Activated naive CD8-positive, alpha-beta T cell treated with anti-CD3 and anti-CD28 coated beads for 36 hours (primary cell): ENCODE data around the gene FMNL3. TPM values are rescaled to one million over a fixed set of nuclear protein-coding genes. Genes with fewer than 3 reads are reported as not detected.
"Not testable (repeated sequence)": the region's sequence is repeated elsewhere in the genome, so short reads cannot be mapped to it uniquely, and the experiment has no call there.

Experiments
- DNase-seq: peaks from one replicate; pipeline ENCODE4 v3.0.0; 2021
- H3K27ac Mint-ChIP-seq: one replicate; pipeline ENCODE4 v1.8.0; 2022; ENCODE audit warnings: mild to moderate bottlenecking, moderate library complexity, mixed read lengths
- H3K27me3 Mint-ChIP-seq: one replicate; pipeline ENCODE4 v1.8.0; 2022; ENCODE audit warnings: mild to moderate bottlenecking, mixed read lengths
- H3K36me3 Mint-ChIP-seq: one replicate; pipeline ENCODE4 v1.8.0; 2021; ENCODE audit warnings: mild to moderate bottlenecking, mixed read lengths
- H3K4me1 Mint-ChIP-seq: one replicate; pipeline ENCODE4 v1.8.0; 2021; ENCODE audit warnings: mixed read lengths
- H3K4me3 Mint-ChIP-seq: one replicate; pipeline ENCODE4 v1.8.0; 2022; ENCODE audit warnings: mild to moderate bottlenecking, moderate library complexity, mixed read lengths
- H3K9me3 Mint-ChIP-seq: one replicate; pipeline ENCODE4 v1.8.0; 2022; ENCODE audit warnings: mixed read lengths
- total RNA-seq, 2 experiments: library from RNA; stranded (reverse); gene quantifications; one replicate each; pipeline ENCODE4 v1.2.3, GENCODE V29; 2021

The FMNL3 gene
- total RNA-seq, 2 experiments from 2014 or later, result 20.3 to 22.3 TPM

GRCh38 chr12:49733219-49734017 is 26.2 kb upstream of the FMNL3 start:
- Mint-ChIP-seq H3K27me3 (no peaks in the 10 kb centered on the region), H3K27ac (no peak overlapping the region), H3K36me3 (peaks cover 4% of the 10 kb centered on the region), H3K9me3 (peaks cover 4% of the 10 kb centered on the region), H3K4me3 (no peak overlapping the region), H3K4me1 (no peaks in the 10 kb centered on the region)
- no peak for DNase-seq

DNA sequence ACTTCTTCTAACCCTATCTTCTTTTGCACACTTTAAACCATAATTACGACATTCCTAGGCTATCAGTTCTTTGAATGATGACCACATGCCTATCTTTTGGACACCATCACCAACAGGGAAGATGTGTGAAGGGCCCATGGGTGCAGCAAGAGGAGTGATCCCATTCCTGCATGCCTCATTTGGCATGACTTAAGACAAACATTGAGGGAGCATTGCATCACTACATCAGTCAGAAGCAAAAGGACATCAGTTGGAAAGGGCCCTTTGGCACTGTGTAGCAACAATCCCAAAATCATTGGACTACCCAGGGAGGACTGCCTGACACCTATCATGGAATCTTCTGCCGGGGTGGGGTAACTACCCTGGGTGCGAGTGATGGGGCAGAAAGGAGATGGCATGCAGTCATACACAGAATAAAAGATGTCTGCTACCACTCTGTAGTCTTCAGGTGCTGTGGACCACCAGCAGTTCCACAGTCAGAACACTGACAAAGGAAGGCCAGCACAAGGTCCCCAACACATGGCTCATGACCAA is 23.4 kb upstream of the FMNL3 start:
- Mint-ChIP-seq H3K27me3 (peaks cover under 1% of the 10 kb centered on the region), H3K36me3 (peaks cover 4% of the 10 kb centered on the region), H3K4me1 (no peaks in the 10 kb centered on the region), H3K27ac (no peak overlapping the region), H3K4me3 (no peak overlapping the region), H3K9me3 (peaks cover 4% of the 10 kb centered on the region)
- no peak for DNase-seq

DNA sequence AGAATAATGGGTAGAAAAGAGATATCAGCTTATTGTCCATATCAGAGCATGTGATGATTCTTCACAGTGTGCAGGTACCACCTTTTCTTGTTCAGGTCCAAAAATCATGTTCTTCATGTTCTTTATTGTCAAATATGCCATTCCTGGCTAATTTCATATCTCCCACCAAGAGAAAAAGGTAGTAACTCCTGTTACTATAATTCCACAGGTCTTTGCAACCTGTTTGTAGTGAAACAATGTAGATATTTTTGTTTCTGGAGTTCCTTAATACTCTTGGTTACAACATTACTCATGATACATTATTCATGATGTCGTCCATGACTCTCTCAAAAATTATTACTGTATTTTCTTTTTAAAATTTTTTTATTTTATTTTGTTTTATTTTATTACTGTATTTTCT is 22.8 kb upstream of the FMNL3 start:
- H3K27ac Mint-ChIP-seq, result no peak overlapping the region
- no peaks in the 10 kb centered on the region for H3K4me1 Mint-ChIP-seq
- H3K9me3 Mint-ChIP-seq, result peaks cover 3% of the 10 kb centered on the region
- peaks cover 3% of the 10 kb centered on the region for H3K36me3 Mint-ChIP-seq
- peaks cover 4% of the 10 kb centered on the region for H3K27me3 Mint-ChIP-seq
- H3K4me3 Mint-ChIP-seq, result no peak overlapping the region
- DNase-seq, result no peak

- no peaks in the 10 kb centered on the region for H3K4me1 Mint-ChIP-seq
- no peak overlapping the region for H3K4me3 Mint-ChIP-seq
- H3K27me3 Mint-ChIP-seq, result peaks cover 4% of the 10 kb centered on the region
- H3K9me3 Mint-ChIP-seq, result no peaks in the 10 kb centered on the region
- no peaks in the 10 kb centered on the region for H3K36me3 Mint-ChIP-seq
- DNase-seq, result no peak
- no peak overlapping the region for H3K27ac Mint-ChIP-seq
Measured at GRCh38 chr12:49728446-49728845, 21.2 kb upstream of the FMNL3 start.

GRCh38 chr12:49721355-49721754 is 14.2 kb upstream of the FMNL3 start:
- not testable (repeated sequence) for H3K4me3 Mint-ChIP-seq, H3K36me3 Mint-ChIP-seq, H3K27me3 Mint-ChIP-seq, H3K9me3 Mint-ChIP-seq, H3K4me1 Mint-ChIP-seq, DNase-seq, H3K27ac Mint-ChIP-seq

DNA sequence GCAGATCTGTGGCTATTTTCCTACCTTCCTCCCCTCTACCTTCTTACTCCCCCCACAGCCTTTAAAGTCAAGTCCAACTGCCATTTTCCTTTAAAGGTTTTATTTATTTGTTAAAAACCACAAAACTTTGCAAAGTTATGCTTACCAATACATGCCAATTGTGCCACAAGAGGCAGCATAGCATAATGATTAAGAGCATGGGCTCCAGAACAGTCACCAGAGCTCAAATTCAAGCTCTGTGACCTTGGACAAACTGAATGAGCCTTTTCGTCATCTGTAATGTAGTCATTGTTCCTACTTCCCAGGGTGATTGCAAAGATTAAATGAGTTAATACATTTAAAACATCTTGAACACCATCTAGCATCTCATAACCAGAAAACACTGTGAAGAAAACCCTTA is 13.0 kb upstream of the FMNL3 start:
- Mint-ChIP-seq H3K27ac (no peak overlapping the region), H3K36me3 (no peaks in the 10 kb centered on the region), H3K9me3 (no peaks in the 10 kb centered on the region), H3K4me1 (no peaks in the 10 kb centered on the region), H3K27me3 (peaks cover 3% of the 10 kb centered on the region), H3K4me3 (no peak overlapping the region)
- no peak for DNase-seq

GRCh38 chr12:49717800-49718199 is 10.6 kb upstream of the FMNL3 start:
- H3K4me3 Mint-ChIP-seq, DNase-seq, H3K36me3 Mint-ChIP-seq, H3K27me3 Mint-ChIP-seq, H3K4me1 Mint-ChIP-seq, H3K27ac Mint-ChIP-seq, H3K9me3 Mint-ChIP-seq: not testable (repeated sequence)

GRCh38 chr12:49716553-49716952 is 9.3 kb upstream of the FMNL3 start:
- H3K4me3 Mint-ChIP-seq, result no peak overlapping the region
- H3K9me3 Mint-ChIP-seq, result no peaks in the 10 kb centered on the region
- H3K27me3 Mint-ChIP-seq, result peaks cover 3% of the 10 kb centered on the region
- no peaks in the 10 kb centered on the region for H3K36me3 Mint-ChIP-seq
- H3K27ac Mint-ChIP-seq, result no peak overlapping the region
- H3K4me1 Mint-ChIP-seq, result no peaks in the 10 kb centered on the region
- DNase-seq, result no peak

DNA sequence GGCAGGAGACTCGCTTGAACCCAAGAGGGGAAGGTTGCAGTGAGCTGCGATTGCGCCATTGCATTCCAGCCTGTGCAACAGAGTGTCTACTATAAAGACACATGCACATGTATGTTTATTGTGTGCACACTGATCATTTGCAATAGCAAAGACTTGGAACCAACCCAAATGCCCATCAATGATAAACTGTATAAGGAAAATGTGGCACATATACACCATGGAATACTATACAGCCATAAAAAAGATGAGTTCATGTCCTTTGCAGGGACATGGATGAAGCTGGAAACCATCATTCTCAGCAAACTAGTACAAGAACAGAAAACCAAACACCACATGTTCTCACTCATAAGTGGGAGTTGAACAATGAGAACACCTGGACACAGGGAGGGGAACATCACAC is 6.7 kb upstream of the FMNL3 start:
- not testable (repeated sequence) for H3K27me3 Mint-ChIP-seq, DNase-seq, H3K9me3 Mint-ChIP-seq

DNA sequence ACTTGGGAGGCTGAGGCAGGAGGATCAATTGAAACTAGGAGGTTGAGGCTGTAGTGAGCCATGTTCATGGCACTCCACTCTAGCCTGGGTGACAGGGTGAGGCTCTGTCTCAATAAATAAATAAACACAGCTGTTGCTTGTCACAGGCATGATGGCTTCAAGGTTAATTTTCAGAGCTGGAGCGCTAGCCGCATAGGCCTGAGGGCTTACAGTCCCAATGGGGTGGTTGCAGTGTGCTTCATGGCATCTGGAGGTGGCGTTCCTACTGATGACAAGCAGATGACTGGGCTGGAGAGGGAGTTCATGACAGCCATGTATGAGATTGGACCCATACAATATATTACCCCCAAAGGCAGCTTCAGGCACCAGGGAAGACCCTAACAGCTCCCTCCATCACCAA is 1.6 kb upstream of the FMNL3 start:
- Mint-ChIP-seq H3K4me3 (no peak overlapping the region), H3K9me3 (no peaks in the 10 kb centered on the region), H3K27ac (no peak overlapping the region), H3K36me3 (peaks cover 6% of the 10 kb centered on the region), H3K4me1 (peaks cover 25% of the 10 kb centered on the region), H3K27me3 (no peaks in the 10 kb centered on the region)
- no peak for DNase-seq

More for the DNA sequence above, 6.7 kb upstream of the FMNL3 start:
- not testable (repeated sequence) for H3K4me3 Mint-ChIP-seq, H3K4me1 Mint-ChIP-seq, H3K27ac Mint-ChIP-seq, H3K36me3 Mint-ChIP-seq

GRCh38 chr12:49707812-49708147 is 575 bp upstream of the FMNL3 start:
- Mint-ChIP-seq H3K27me3 (no peaks in the 10 kb centered on the region), H3K9me3 (no peaks in the 10 kb centered on the region), H3K36me3 (peaks cover 6% of the 10 kb centered on the region), H3K27ac (peak overlapping the region; percentile 78), H3K4me1 (peaks cover 35% of the 10 kb centered on the region), H3K4me3 (peak overlapping the region; percentile 72)
- no peak for DNase-seq

DNA sequence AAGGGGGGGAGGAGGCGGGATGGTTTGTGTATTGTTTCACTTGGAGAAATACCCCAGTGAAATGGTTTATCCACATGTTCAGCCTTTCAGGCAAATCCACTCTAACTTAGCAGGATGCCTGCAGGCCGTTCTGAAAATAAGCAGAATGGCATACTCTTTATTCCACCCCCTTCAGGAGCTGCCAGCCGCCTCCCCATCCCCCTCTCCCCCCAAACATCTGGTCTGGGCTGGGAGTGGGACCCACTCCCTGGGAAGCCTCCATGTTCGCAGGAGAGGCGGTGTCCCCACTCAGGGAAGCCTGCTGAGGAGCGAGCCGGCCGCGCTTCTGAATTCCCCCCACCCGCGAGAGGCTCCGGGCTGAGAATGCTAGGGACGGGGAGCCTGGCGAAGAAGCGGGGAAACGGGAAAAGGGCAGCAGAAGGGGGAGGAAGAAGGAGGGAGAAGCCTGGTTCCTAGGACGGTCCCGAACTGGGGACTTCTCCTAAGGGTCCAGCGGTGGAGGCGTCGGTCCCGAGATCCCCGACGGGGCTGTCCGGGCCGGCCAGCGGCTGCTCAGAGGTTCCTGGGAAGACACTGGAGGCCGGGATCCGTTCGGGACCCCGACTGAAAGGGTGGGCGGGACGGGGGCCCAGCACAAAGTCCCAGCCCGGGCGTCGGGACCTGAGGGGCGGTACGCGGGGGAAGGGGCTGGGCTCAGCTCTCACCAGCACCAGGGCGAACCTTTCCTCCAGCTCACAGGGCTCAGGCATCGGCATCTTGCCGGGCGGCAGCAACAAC is 666 bp downstream of the FMNL3 start:
- Mint-ChIP-seq H3K4me1 (peaks cover 45% of the 10 kb centered on the region), H3K36me3 (peaks cover 6% of the 10 kb centered on the region), H3K9me3 (no peaks in the 10 kb centered on the region), H3K27me3 (no peaks in the 10 kb centered on the region), H3K27ac (peak overlapping the region; percentile 88), H3K4me3 (peak overlapping the region; percentile 97)
- peak; percentile 24 for DNase-seq

DNA sequence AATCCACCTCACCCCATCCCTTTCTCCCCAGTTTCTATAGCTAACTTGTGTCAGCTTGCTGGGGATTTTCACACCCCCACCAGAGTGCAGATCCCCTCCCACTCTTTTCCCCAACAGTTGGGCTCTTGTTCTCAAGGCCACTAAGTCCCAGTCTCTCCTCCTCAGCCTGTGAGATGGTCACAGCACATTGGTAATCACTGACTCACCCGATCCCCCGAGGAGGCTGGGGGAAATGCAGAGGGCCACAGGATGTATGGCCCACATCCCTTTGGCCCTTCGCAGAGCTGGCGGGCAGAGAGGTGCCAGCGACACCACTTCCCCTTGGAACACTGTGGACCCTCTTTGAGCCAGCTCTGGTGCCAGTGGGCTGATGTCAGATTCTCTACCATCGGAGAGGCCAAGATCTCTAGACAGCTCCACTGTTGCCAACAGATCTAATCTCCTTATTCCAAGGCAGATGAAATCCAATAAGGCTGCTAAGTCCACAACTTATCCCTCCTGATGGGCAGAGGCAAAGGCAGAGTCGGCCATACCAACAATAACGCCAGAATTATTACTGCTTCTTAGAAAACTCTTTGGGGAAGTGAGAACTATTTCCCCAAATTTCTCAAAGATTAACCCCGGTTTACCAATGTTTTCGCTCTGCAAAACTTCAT is 1.6 kb downstream of the FMNL3 start:
- H3K9me3 Mint-ChIP-seq, result no peaks in the 10 kb centered on the region
- DNase-seq, result peak; percentile 48
- H3K27ac Mint-ChIP-seq, result peak overlapping the region; percentile 68
- peak overlapping the region; percentile 97 for H3K4me3 Mint-ChIP-seq
- no peaks in the 10 kb centered on the region for H3K27me3 Mint-ChIP-seq
- H3K36me3 Mint-ChIP-seq, result peaks cover 6% of the 10 kb centered on the region
- peaks cover 47% of the 10 kb centered on the region for H3K4me1 Mint-ChIP-seq

DNA sequence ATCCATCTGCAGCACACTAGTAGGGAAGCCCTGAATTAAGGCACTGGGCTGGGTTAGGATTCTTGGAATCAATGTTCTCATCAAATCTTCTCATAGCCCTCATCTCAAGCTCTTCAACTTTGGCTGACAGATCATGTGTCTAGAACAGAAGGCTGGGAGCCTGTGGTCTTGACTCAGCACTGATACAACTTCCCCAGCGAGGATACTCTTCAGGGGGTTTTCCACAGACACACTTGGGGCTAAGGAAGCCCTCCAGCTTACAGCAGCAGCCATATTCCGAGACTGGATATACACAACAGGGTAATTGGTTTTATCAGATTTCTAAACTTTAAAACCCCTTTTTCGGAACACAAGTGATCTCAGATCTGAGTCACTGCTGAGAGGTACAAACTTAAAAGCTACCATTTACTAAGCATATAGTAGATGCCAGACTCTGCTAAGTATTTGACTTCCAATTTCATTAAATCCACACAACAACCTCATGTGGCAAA is 3.5 kb downstream of the FMNL3 start:
- DNase-seq, result peak; percentile 64
- Mint-ChIP-seq H3K9me3 (no peaks in the 10 kb centered on the region), H3K27me3 (no peaks in the 10 kb centered on the region), H3K27ac (peak overlapping the region; percentile 66), H3K36me3 (peaks cover 6% of the 10 kb centered on the region), H3K4me1 (peaks cover 59% of the 10 kb centered on the region), H3K4me3 (peak overlapping the region; percentile 24)

DNA sequence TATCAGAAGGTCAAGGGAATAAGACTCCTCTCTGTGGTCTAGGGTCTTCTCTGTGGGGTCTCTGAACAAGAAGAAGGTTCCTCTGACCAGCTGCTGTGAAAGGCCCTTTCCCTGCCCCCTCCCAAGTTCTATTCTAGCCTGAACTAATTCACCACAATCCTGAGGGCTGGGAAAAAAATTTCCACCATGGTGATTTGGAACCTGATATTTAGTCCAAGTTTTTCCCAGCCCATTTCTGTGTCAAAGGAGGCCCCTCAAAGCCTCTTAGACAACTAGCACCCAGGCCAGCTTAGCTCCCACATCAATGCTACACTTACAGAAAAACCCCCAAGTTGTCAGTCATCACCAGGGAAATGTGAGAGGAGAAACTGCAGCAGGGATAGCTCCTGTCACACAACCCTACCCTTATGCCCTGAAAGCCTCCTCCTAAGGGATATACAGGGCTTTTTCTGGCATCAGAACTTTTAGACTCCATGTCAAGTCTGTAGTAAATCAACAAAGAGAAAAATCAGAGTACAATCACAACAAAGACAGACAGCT is 4.5 kb downstream of the FMNL3 start:
- Mint-ChIP-seq H3K4me1 (peaks cover 66% of the 10 kb centered on the region), H3K27ac (peak overlapping the region; percentile 48), H3K27me3 (no peaks in the 10 kb centered on the region), H3K36me3 (peaks cover 6% of the 10 kb centered on the region), H3K9me3 (no peaks in the 10 kb centered on the region), H3K4me3 (no peak overlapping the region)
- DNase-seq, result no peak
